Cardiac fibroblast (primary cell): ENCODE measurements around the gene DNAAF1.
"Not testable (repeated sequence)": the region's sequence is repeated elsewhere in the genome, so short reads cannot be mapped to it uniquely, and the experiment has no call there.

ENCODE experiments used
- DNase-seq, 2 donors: peaks; one replicate each; pipeline versions ENCODE4 v3.0.0 to v3.0.0-alpha.2; 2010; ENCODE audit warnings: low read depth in 2 of 2
- H3K4me3 ChIP-seq, 2 donors: replicated peaks in 1 of 2; 1 replicate in 1 of 2; 2 replicates in 1 of 2; pipeline ENCODE4 v1.5.1; 2011; ENCODE audit warnings: low read depth in 2 of 2, low read length in 2 of 2, mild to moderate bottlenecking in 2 of 2, moderate library complexity in 1 of 2
- CTCF ChIP-seq: IDR thresholded peaks from one replicate; pipeline ENCODE4 v1.5.1; 2011; ENCODE audit warnings: low read depth, mild to moderate bottlenecking, low read length, inconsistent platforms

Gene DNAAF1

DNA sequence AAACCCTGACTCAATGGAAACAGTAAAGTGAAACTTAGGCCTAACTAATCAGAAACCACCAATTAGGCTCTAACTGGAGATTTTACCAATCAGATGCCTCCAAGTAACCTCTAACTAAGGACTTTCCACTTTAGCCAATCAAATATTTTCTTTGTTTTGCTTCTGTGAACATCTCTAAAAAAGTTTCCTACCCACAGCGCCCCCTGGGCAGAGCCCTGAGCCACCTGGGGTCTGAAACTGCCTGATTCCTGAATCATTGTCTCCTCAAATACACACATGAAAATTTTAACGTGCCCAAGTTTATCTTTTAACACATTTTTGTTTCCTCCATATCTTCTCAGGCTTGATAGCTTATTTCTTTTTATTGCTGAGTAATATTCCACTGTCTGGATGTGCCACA, 64.9 kb downstream of the DNAAF1 start:
- DNase-seq: no peak
- H3K4me3 ChIP-seq: no peak overlapping the region
- TF ChIP-seq CTCF: no peak

- no peak for DNase-seq
- TF ChIP-seq CTCF: no peak
Measured at GRCh38 chr16:84212154-84212553, 67.0 kb downstream of the DNAAF1 start.

DNA sequence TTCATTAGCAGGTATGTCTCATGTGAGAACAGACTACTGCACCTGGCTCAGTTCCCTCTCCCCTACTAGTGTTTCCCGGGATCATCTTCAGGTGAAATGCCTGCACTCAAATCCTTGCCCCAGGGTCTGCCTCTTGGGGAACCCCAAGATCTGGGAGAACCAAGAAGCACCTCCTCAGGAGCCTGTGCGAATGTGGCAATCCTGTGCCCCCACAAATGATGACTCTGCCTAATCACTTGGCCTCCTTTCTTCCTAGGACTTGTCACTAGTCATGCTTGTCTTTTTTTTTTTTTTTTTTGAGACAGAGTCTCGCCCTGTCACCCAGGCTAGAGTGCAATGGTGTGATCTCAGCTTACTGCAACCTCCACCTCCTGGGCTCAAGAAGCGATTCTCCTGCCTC, 67.5 kb downstream of the DNAAF1 start:
- TF ChIP-seq CTCF: no peak
- no peak for DNase-seq
- H3K4me3 ChIP-seq: no peak overlapping the region

More at GRCh38 chr16:84212154-84212553, 67.0 kb downstream of the DNAAF1 start:
- no peak overlapping the region for H3K4me3 ChIP-seq

DNA sequence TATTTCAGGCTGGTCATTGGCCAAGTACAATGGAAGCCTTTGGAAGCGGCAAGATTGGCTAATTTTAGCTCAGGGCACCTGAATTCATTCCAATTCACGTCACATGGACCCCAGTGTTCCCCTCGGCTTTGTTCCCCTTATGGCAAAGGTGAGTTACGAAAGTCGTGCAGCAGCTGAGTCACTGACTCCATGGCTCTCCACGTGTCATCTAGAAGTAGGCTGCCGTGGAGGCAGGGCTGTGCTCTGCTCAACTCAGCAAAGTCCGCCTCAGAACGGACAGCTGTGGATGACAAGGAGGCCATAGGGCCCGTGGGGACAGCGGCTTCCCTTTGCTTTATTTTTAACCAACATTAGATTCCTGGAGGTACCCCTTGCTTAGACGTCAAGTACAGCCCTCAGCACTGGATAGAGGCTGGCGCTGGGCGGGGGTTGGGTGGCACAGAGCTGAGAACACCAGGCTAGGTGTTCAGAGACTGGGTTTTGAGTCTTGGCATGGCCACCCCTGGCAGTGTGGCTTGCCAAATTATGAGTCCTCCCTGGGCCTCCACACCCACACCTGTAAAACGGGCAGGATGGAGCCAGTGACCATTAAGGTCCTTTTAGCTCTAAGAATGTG, 69.5 kb downstream of the DNAAF1 start:
- peak in 1 of 2 donors; percentile 44 for DNase-seq
- no peak overlapping the region for H3K4me3 ChIP-seq
- no peak for TF ChIP-seq CTCF

- no peak for TF ChIP-seq CTCF
- no peak overlapping the region for H3K4me3 ChIP-seq
- DNase-seq: no peak
Measured at GRCh38 chr16:84215531-84215930, 70.4 kb downstream of the DNAAF1 start.

GRCh38 chr16:84216144-84216543, 71.0 kb downstream of the DNAAF1 start:
- DNase-seq, H3K4me3 ChIP-seq: not testable (repeated sequence)

- DNase-seq: no peak
- H3K4me3 ChIP-seq: no peak overlapping the region
- TF ChIP-seq CTCF: no peak
Measured at GRCh38 chr16:84218176-84218823, 73.2 kb downstream of the DNAAF1 start.
